Inferior parietal cortex (tissue), 1 donor: ENCODE data around the gene RSPH1.

ENCODE experiments used
- DNase-seq: peaks from one replicate; pipeline ENCODE4 v3.0.0-alpha.2; 2016; ENCODE audit errors: extremely low spot score

Gene RSPH1

DNA sequence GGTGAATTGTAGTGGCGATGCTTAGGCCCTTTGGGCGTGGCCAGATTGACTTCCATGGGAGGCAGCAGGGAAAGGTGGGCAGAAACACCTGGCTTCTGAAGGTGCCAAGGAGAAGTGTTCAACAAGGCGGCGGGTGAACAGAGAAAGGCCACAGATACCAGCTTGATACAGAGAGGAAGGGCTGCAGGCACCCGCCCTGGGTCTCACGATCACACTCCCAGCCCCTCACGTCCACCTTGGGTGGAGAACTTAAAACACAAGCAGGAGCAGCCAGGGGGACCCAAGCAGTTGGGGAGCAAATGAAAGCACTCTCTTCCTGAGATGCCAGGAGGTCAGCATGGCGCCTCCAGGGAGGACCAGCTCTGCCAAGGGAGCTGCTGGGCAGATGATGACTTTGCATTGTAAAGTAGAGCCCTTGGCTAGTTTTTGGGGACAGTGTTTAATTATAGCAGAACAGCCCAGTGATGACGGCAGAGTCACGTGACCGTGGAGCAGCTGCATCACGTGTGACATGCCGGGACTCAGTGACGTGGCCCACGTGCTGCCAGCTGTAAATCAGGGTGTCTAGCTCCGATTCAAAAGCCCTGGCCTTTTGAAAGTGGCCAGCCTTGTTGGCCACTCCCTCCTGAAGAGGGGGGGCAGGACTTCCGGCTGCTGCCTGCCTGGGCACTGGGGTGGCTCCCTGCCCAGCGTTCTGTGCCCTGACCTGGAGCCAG, 36.6 kb upstream of the RSPH1 start:
- DNase-seq, result peak; percentile 65

DNA sequence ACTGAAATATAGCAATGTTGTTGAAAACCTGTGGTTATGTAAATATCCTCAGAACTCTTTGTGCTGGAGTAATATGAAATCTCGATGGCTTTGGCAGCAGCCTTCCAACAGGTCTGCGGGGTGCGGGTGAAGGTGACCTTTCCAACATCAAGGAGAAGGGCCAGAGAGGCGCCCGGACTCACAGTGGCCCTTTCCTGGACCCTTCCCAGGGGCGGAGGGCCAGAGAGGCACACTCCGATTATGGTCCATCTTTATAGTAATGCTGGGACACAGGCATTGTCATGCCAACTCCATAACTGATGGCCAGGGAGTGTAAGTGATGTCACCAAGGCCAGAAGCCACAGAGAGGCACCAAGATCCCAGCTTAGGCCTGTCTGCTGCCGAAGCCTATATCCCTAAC, 35.7 kb upstream of the RSPH1 start:
- DNase-seq, result no peak

DNA sequence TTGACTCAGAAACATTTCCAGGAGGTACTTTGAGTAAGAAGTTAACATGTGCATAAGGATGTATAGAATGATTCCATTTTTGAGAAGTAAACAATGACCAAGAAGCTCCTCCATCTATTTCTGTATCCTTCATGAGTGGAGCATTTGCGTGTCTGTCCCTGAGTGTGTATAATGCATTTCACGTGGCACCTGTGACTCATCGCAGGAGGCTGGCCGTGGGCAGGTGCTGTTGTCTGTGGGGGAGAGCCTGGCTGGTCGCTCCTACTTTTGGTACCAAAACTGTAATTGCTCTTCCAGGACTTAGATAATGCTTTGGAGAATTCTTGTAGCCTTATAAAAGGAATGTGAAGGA, 34.1 kb upstream of the RSPH1 start:
- peak; percentile 59 for DNase-seq

GRCh38 chr21:42527489-42528158, 31.6 kb upstream of the RSPH1 start:
- DNase-seq, result no peak

GRCh38 chr21:42527127-42527488, 31.1 kb upstream of the RSPH1 start:
- DNase-seq, result no peak

DNA sequence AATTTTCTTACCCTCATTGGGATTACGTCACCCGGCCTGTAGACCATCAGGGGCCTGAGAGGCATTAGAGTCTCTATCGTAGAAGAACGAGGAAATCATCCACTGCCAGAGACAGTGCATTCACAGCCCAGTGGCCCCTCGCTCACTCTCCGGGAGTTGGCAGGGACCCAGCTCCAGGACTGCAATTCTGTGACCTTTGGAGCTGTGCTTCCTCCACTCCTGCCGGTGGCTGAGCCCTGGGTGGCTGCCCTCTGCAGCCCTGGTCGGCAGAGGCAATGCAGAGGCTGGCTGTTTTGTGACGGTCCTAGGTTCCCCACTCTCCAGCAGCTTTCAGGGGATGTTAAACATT, 30.3 kb upstream of the RSPH1 start:
- DNase-seq, result no peak

DNA sequence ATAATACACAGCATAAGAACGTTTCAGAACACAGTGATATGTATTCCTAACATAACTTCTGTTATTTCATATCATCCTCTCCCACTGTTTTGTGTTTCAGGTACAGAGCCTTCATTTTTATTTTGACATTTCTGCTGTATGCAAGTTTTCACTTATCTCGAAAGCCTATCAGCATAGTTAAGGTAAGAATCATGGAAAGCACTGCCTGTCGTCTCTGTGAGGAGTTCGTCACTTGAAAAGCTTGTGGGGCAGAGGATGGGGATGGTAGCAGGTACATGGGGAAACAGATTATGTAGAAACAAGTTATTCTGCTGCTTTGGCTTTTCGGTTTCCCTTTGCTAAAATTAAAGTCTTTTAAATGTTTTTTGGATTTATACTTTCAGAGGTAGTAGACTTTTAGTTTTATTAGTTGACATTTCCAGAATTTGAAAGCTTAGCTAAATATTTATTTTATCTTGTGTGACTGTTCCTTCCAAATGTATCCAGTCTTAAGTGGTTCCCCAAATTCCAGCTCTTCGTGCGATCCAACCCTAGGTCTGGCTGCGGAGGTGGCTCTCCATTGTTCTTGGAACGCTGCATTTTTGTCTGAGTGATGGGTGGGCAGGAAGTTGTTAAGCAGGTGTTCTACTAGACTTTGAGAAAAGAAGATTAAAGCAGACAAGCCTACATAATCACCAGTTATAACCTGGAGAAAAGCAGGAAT, 29.8 kb upstream of the RSPH1 start:
- DNase-seq, result no peak

GRCh38 chr21:42525029-42525581, 29.1 kb upstream of the RSPH1 start:
- DNase-seq, result no peak

GRCh38 chr21:42524341-42525028, 28.5 kb upstream of the RSPH1 start:
- no peak for DNase-seq

- no peak for DNase-seq
Observed at GRCh38 chr21:42523941-42524340, 27.9 kb upstream of the RSPH1 start.

DNA sequence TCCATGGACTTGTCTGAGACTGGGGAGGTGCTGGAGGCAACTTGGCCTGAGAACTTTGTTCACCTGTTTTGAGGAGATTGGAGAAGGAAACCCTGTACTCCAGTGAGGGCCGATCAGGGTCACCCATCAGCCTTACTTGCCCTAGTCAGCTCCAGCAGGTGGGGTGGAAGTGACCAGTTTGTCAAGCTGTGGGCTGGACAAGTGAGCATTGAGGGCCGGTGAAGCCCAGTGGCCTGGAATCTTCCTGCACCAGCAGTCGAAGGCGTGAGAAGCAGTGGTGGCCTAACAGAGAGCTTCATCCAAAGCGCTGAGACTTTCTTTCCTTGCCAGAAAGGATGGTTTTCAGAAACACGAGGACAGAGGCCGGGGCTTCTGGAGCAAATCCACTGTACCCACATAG, 27.2 kb upstream of the RSPH1 start:
- no peak for DNase-seq

- DNase-seq, result no peak
Observed at GRCh38 chr21:42522771-42523170, 26.7 kb upstream of the RSPH1 start.

- no peak for DNase-seq
Observed at GRCh38 chr21:42522271-42522670, 26.2 kb upstream of the RSPH1 start.

DNA sequence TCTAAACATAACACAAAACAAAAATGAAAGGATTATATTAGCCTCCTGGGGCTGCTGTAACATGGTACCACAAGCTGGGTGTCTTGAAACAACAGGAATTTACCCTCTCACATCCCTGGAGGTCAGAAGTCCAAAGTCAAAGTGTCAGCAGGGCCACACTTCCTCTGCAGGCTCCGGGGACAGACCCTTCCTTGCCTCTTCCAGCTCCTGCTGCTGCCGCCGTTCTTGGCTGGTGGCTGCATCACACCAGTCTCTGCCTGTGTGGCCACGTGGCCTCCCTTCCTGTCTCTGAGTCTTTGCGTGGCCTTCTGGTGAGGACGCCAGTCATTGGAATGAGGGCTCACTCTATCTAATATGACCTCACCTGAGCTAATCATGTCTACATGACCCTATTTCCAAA, 25.8 kb upstream of the RSPH1 start:
- DNase-seq, result no peak

- no peak for DNase-seq
Observed at GRCh38 chr21:42521384-42521783, 25.4 kb upstream of the RSPH1 start.

GRCh38 chr21:42520628-42521253, 24.7 kb upstream of the RSPH1 start:
- no peak for DNase-seq

- DNase-seq, result no peak
Observed at GRCh38 chr21:42518626-42519025, 22.6 kb upstream of the RSPH1 start.

DNA sequence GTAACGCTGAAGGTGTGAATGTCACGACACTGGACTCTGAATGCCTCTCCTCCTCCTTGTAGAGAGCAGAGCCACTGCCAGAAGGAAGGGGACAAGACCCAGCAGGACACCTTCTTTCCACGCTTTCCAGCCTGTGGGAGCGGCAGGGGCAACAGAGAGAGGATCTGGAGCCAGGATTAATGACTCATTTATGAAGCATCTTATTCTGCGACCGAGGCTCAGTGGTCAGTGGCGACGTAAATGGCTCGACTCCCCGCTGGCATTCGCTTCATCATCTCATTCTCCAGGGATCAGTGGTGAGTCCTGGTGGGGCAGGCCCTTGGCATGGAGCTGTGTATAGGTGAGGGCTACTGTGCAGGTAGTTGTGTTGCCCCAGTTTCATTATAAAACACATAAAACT, 22.2 kb upstream of the RSPH1 start:
- no peak for DNase-seq

GRCh38 chr21:42515708-42516502, 19.9 kb upstream of the RSPH1 start:
- no peak for DNase-seq

- DNase-seq, result no peak
Observed at GRCh38 chr21:42514883-42515228, 18.8 kb upstream of the RSPH1 start.
